ENCODE data around the gene CREG1.

Gene CREG1

GRCh38 chr1:167541610-167542009 is 12.0 kb downstream of the CREG1 start:
- no peak for DNase-seq
- in situ Hi-C loops (cut with HindIII; ENCODE audit: low pct_ligation_motif_present, low pct_unique_long_range_greater_than_20kb, low sequenced_read_pairs): no loop called here

GRCh38 chr1:167541003-167541402 is 12.6 kb downstream of the CREG1 start:
- in situ Hi-C loops (cut with HindIII; ENCODE audit: low pct_ligation_motif_present, low pct_unique_long_range_greater_than_20kb, low sequenced_read_pairs): no loop called here
- DNase-seq: no peak

- DNase-seq: no peak
- in situ Hi-C loops (cut with HindIII; ENCODE audit: low pct_ligation_motif_present, low pct_unique_long_range_greater_than_20kb, low sequenced_read_pairs): no loop called here
Measured at GRCh38 chr1:167538657-167539056, 14.9 kb downstream of the CREG1 start.

GRCh38 chr1:167533851-167534300 is 19.7 kb downstream of the CREG1 start:
- in situ Hi-C loops (cut with HindIII; ENCODE audit: low pct_ligation_motif_present, low pct_unique_long_range_greater_than_20kb, low sequenced_read_pairs): no loop called here
- peak; percentile 64 for DNase-seq

- no peak for DNase-seq
- in situ Hi-C loops (cut with HindIII; ENCODE audit: low pct_ligation_motif_present, low pct_unique_long_range_greater_than_20kb, low sequenced_read_pairs): no loop called here
Measured at GRCh38 chr1:167532964-167533824, 20.4 kb downstream of the CREG1 start.

- in situ Hi-C loops (cut with HindIII; ENCODE audit: low pct_ligation_motif_present, low pct_unique_long_range_greater_than_20kb, low sequenced_read_pairs): no loop called here
- DNase-seq: no peak
Measured at GRCh38 chr1:167532375-167532774, 21.2 kb downstream of the CREG1 start.

- no peak for DNase-seq
- in situ Hi-C loops (cut with HindIII; ENCODE audit: low pct_ligation_motif_present, low pct_unique_long_range_greater_than_20kb, low sequenced_read_pairs): no loop called here
Measured at GRCh38 chr1:167529829-167530474, 23.6 kb downstream of the CREG1 start.

GRCh38 chr1:167528057-167528728 is 25.4 kb downstream of the CREG1 start:
- DNase-seq: no peak
- in situ Hi-C loops (cut with HindIII; ENCODE audit: low pct_ligation_motif_present, low pct_unique_long_range_greater_than_20kb, low sequenced_read_pairs): no loop called here

GRCh38 chr1:167526667-167527383 is 26.7 kb downstream of the CREG1 start:
- DNase-seq: no peak
- in situ Hi-C loops (cut with HindIII; ENCODE audit: low pct_ligation_motif_present, low pct_unique_long_range_greater_than_20kb, low sequenced_read_pairs): no loop called here

- in situ Hi-C loops (cut with HindIII; ENCODE audit: low pct_ligation_motif_present, low pct_unique_long_range_greater_than_20kb, low sequenced_read_pairs): no loop called here
Measured at GRCh38 chr1:167524651-167525050, 28.9 kb downstream of the CREG1 start.

GRCh38 chr1:167522246-167522645 is 31.3 kb downstream of the CREG1 start:
- no peak for DNase-seq
- in situ Hi-C loops (cut with HindIII; ENCODE audit: low pct_ligation_motif_present, low pct_unique_long_range_greater_than_20kb, low sequenced_read_pairs): no loop called here

More at GRCh38 chr1:167524651-167525050, 28.9 kb downstream of the CREG1 start:
- DNase-seq: no peak

- DNase-seq: no peak
- in situ Hi-C loops (cut with HindIII; ENCODE audit: low pct_ligation_motif_present, low pct_unique_long_range_greater_than_20kb, low sequenced_read_pairs): no loop called here
Measured at GRCh38 chr1:167520711-167521206, 32.8 kb downstream of the CREG1 start.

- in situ Hi-C loops (cut with HindIII; ENCODE audit: low pct_ligation_motif_present, low pct_unique_long_range_greater_than_20kb, low sequenced_read_pairs): no loop called here
- no peak for DNase-seq
Measured at GRCh38 chr1:167518331-167518700, 35.2 kb downstream of the CREG1 start, which contains the start of gene CD247. CD247 (minus strand) TSS chr1:167518529; CDS start chr1:167518465, 64 bp downstream.

- no peak for DNase-seq
- in situ Hi-C loops (cut with HindIII; ENCODE audit: low pct_ligation_motif_present, low pct_unique_long_range_greater_than_20kb, low sequenced_read_pairs): no loop called here
Measured at GRCh38 chr1:167517535-167518330, 35.8 kb downstream of the CREG1 start.

- in situ Hi-C loops (cut with HindIII; ENCODE audit: low pct_ligation_motif_present, low pct_unique_long_range_greater_than_20kb, low sequenced_read_pairs): no loop called here
- DNase-seq: no peak
Measured at GRCh38 chr1:167516404-167517388, 36.9 kb downstream of the CREG1 start.

GRCh38 chr1:167515893-167516321 is 37.7 kb downstream of the CREG1 start:
- no peak for DNase-seq
- in situ Hi-C loops (cut with HindIII; ENCODE audit: low pct_ligation_motif_present, low pct_unique_long_range_greater_than_20kb, low sequenced_read_pairs): no loop called here

- no peak for DNase-seq
- in situ Hi-C loops (cut with HindIII; ENCODE audit: low pct_ligation_motif_present, low pct_unique_long_range_greater_than_20kb, low sequenced_read_pairs): no loop called here
Measured at GRCh38 chr1:167515461-167515860, 38.1 kb downstream of the CREG1 start.
